GM12878 (cell line): ENCODE measurements around the gene SEMA4F. TPM values are rescaled to one million over a fixed set of nuclear protein-coding genes. Genes with fewer than 3 reads are reported as not detected.

Experiments used
- ATAC-seq: fragments of 200-7000 bp; cut with Tn5 transposase; 3 replicates; pipeline ENCODE4 v1.9.1; 2020; ENCODE audit warnings: mild to moderate bottlenecking, moderate library complexity
- BruUV-seq: library from RNA; stranded (reverse); fragments of 400-500 nt; replicated peaks from 2 replicates; lab custom pipeline; 2021; lab: Mats Ljungman, UMichigan
- CTCF ChIA-PET: fragments of 300-600 bp; sonication (Branson Sonifier 250); formaldehyde crosslinking; extraction: SDS; loops from one replicate; lab custom pipeline; 2021; ENCODE audit warnings: inconsistent platforms; lab: Yijun Ruan, JAX
- POLR2A ChIA-PET: fragments of 350-600 bp; formaldehyde crosslinking; extraction: SDS; loops from one replicate; lab custom pipeline; 2021; ENCODE audit warnings: inconsistent platforms; lab: Charles Lee
- RAD21 ChIA-PET: fragments of 300-600 bp; sonication (Branson Sonifier 250); formaldehyde crosslinking; loops from one replicate; lab custom pipeline; 2023; ENCODE audit warnings: antibody characterized with exemption; ENCODE audit not compliant: unreplicated experiment; lab: Charles Lee
- SMC1A ChIA-PET: fragments of 300-600 bp; sonication (Branson Sonifier 250); formaldehyde crosslinking; loops from one replicate; lab custom pipeline; 2023; ENCODE audit not compliant: unreplicated experiment, uncharacterized antibody; lab: Charles Lee
- DNase-seq: peaks from one replicate; pipeline ENCODE4 v3.0.0-alpha.2; 2011; ENCODE audit warnings: low read depth, low spot score
- FAIRE-seq: peaks from 3 replicates; lab custom pipeline; 2011; peaks lifted over from hg19 to GRCh38; lab: Jason Lieb, UNC
- H2AFZ ChIP-seq: 2 replicates; pipeline ENCODE4 v1.6.0; 2011; ENCODE audit warnings: low read depth, low read length, control low read depth; ENCODE audit not compliant: control insufficient read depth
- H3K27ac ChIP-seq: 2 replicates; pipeline ENCODE4 v1.5.1; 2011; ENCODE audit warnings: control low read depth; ENCODE audit not compliant: control insufficient read depth, insufficient read depth
- H3K27me3 ChIP-seq, 2 experiments: replicated peaks in 1 of 2; 2 replicates each; pipeline versions ENCODE4 v1.6.0 to v1.6.1; 2011; ENCODE audit warnings: low read length in 1 of 2; ENCODE audit not compliant: control insufficient read depth in 2 of 2, insufficient read depth in 2 of 2
- H3K36me3 ChIP-seq, 2 experiments: 2 replicates each; pipeline ENCODE4 v1.5.1; 2011; ENCODE audit warnings: low read length in 1 of 2; ENCODE audit not compliant: control insufficient read depth in 2 of 2, insufficient read depth in 2 of 2
- H3K4me1 ChIP-seq: 2 replicates; pipeline ENCODE4 v1.6.1; 2011; ENCODE audit warnings: mild to moderate bottlenecking, low read length, moderate library complexity, mixed read lengths; ENCODE audit not compliant: control insufficient read depth, insufficient read depth
- H3K4me2 ChIP-seq: 2 replicates; pipeline ENCODE4 v1.6.0; 2011; ENCODE audit warnings: control low read depth; ENCODE audit not compliant: control insufficient read depth, insufficient read depth
- H3K4me3 ChIP-seq: fragments of 200-600 bp; sonication (generic); 2 replicates; pipeline ENCODE4 v1.5.1; 2016
- H3K79me2 ChIP-seq: 2 replicates; pipeline ENCODE4 v1.6.0; 2011; ENCODE audit warnings: low read length; ENCODE audit not compliant: control insufficient read depth, insufficient read depth
- H3K9ac ChIP-seq: 2 replicates; pipeline ENCODE4 v1.8.0; 2011; ENCODE audit warnings: low read length, control low read depth, mixed read lengths; ENCODE audit not compliant: control insufficient read depth, insufficient read depth
- H3K9me3 ChIP-seq: replicated peaks from 3 replicates; pipeline ENCODE4 v1.5.1; 2011; ENCODE audit warnings: mild to moderate bottlenecking, low read length; ENCODE audit not compliant: control insufficient read depth, insufficient read depth
- H4K20me1 ChIP-seq: 2 replicates; pipeline ENCODE4 v1.6.0; 2011; ENCODE audit not compliant: control insufficient read depth, insufficient read depth
- ASH2L ChIP-seq: fragments of 300-600, 200-600 bp; sonication (generic); IDR thresholded peaks from 2 replicates; pipeline ENCODE4 v1.6.1; 2017; ENCODE audit warnings: low read depth, mild to moderate bottlenecking, borderline replicate concordance
- CBX5 ChIP-seq: sonication (generic); IDR thresholded peaks from 2 replicates; pipeline ENCODE4 v1.6.1; 2016; ENCODE audit warnings: low read depth, moderate library complexity, mild to moderate bottlenecking, inconsistent platforms
- CUX1 ChIP-seq: IDR thresholded peaks from 2 replicates; pipeline ENCODE4 v1.6.1; 2012; ENCODE audit warnings: improper control_type of control experiment, low read depth, low read length; ENCODE audit not compliant: insufficient replicate concordance
- MXI1 ChIP-seq: fragments of 150-350 bp; IDR thresholded peaks from 2 replicates; pipeline ENCODE4 v1.6.1; 2011; ENCODE audit warnings: low read depth, mild to moderate bottlenecking, inconsistent platforms, low read length, improper control_type of control experiment
- RUNX3 ChIP-seq: IDR thresholded peaks from 2 replicates; pipeline ENCODE4 v1.6.1; 2012; ENCODE audit warnings: low read length, inconsistent platforms
- in situ Hi-C: fragments of 300-500 bp; cut with MboI; formaldehyde crosslinking; loops from 9 replicates; pipeline ENCODE4 v1.14.3; 2018; ENCODE audit warnings: mixed read lengths
- intact Hi-C: fragments of 100-400 bp; cut with micrococcal nuclease; formaldehyde crosslinking; loops from one replicate; pipeline ENCODE4 v1.14.2; 2022; ENCODE audit not compliant: unreplicated experiment
- polyA plus RNA-seq, 11 experiments: library from polyadenylated mRNA; depleted of rRNA in 4 of 11; unstranded in 6 of 11; stranded (reverse) in 5 of 11; fragments of >200 nt; fragmentation: Nextera tagmentation in 4 of 11; fragmentation: Illumina TruSeq in 1 of 11; extraction: Ambion mirVana in 4 of 11; extraction: Trizol in 1 of 11; gene quantifications; 1 replicate in 1 of 11; 2 replicates in 10 of 11; pipeline versions ENCODE4 v1.2.1 to v1.2.3, GENCODE V29; 2011 to 2016; ENCODE audit warnings: inconsistent platforms in 2 of 11, missing spikeins in 2 of 11, low read depth in 1 of 11
- total RNA-seq, 4 experiments: library from RNA; depleted of rRNA in 3 of 4; stranded (reverse); fragments of >200 nt in 3 of 4; fragmentation: Illumina TruSeq in 1 of 4; extraction: Trizol in 1 of 4; gene quantifications; 2 replicates each; pipeline versions ENCODE4 v1.2.1 to v1.2.3, GENCODE V29; 2013 to 2021

Gene SEMA4F
- total and polyA plus RNA-seq, 10 of the 15 experiments (the other 5 are each of a cell fraction or from before 2014, with no cell fraction given): 0.26 to 3.0 (median 2.1) TPM

- H3K9me3 ChIP-seq: no peaks in the 10 kb centered on the region
- in situ Hi-C loops (no loop called here), intact Hi-C loops (no loop called here)
- BruUV-seq: no TSS peak
- no peaks in the 10 kb centered on the region for H3K4me1 ChIP-seq
- no peak for FAIRE-seq
- H4K20me1 ChIP-seq: no peaks in the 10 kb centered on the region
- ChIA-PET SMC1A (interaction anchor here (1.5 to 1.6 kb wide), 2 partner anchors 13 to 15 kb away, joined by 4 read pairs; no protein-coding TSS in a partner anchor), POLR2A (no interaction called here), CTCF (no interaction called here), RAD21 (no interaction called here)
- H3K79me2 ChIP-seq: no peaks in the 10 kb centered on the region
- no peak overlapping the region for H2AFZ ChIP-seq
- no peak overlapping the region for H3K9ac ChIP-seq
- H3K36me3 ChIP-seq: no peaks in the 10 kb centered on the region
- no peak overlapping the region for H3K4me3 ChIP-seq
- no peak overlapping the region for H3K27ac ChIP-seq
- no peak for TF ChIP-seq MXI1
- no peak for TF ChIP-seq RUNX3
- TF ChIP-seq CBX5: no peak
- TF ChIP-seq ASH2L: no peak
- TF ChIP-seq CUX1: no peak
- H3K27me3 ChIP-seq: no peaks in the 10 kb centered on the region; a peak in 1 of 4 replicates
- no peak for DNase-seq
- H3K4me2 ChIP-seq: no peak overlapping the region
- no peak for ATAC-seq
Observed at GRCh38 chr2:74632939-74633312, 21.1 kb upstream of the SEMA4F start.
